Fibroblast of lung (primary cell): ENCODE results near the gene PACSIN2. TPM values are rescaled to one million over a fixed set of nuclear protein-coding genes. Genes with fewer than 3 reads are reported as not detected.

Source experiments
- DNase-seq, 2 donors: peaks; one replicate each; pipeline versions ENCODE4 v3.0.0 to v3.0.0-alpha.2; 2010; ENCODE audit warnings: low read depth in 2 of 2
- H2AFZ ChIP-seq: 2 replicates; pipeline ENCODE4 v1.5.1; 2012; ENCODE audit warnings: low read length, control low read depth, inconsistent platforms
- H3K27ac ChIP-seq: 2 replicates; pipeline ENCODE4 v1.5.1; 2011; ENCODE audit warnings: low read length, control low read depth; ENCODE audit not compliant: insufficient read depth
- H3K27me3 ChIP-seq: 2 replicates; pipeline ENCODE4 v1.5.1; 2011; ENCODE audit warnings: mild to moderate bottlenecking, low read length; ENCODE audit not compliant: control insufficient read depth, insufficient read depth
- H3K36me3 ChIP-seq: 2 replicates; pipeline ENCODE4 v1.5.1; 2011; ENCODE audit warnings: low read length; ENCODE audit not compliant: control insufficient read depth, insufficient read depth
- H3K4me1 ChIP-seq: 2 replicates; pipeline ENCODE4 v1.5.1; 2011; ENCODE audit warnings: low read length; ENCODE audit not compliant: control insufficient read depth, insufficient read depth; ENCODE audit errors: extremely low read depth
- H3K4me2 ChIP-seq: 2 replicates; pipeline ENCODE4 v1.5.1; 2011; ENCODE audit warnings: low read length, control low read depth; ENCODE audit not compliant: insufficient read depth; ENCODE audit errors: extremely low read depth
- H3K4me3 ChIP-seq, 4 experiments: fragments of 200-600 bp in 1 of 4; sonication (generic) in 1 of 4; replicated peaks in 1 of 4; 2 replicates each; pipeline ENCODE4 v1.5.1; 2011 to 2016; ENCODE audit warnings: low read length in 4 of 4, low read depth in 3 of 4, mild to moderate bottlenecking in 3 of 4, control low read depth in 2 of 4, inconsistent platforms in 1 of 4, mixed read lengths in 1 of 4; ENCODE audit not compliant: insufficient read depth in 1 of 4; ENCODE audit errors: control extremely low read depth in 1 of 4
- H3K79me2 ChIP-seq: 2 replicates; pipeline ENCODE4 v1.5.1; 2012; ENCODE audit warnings: mild to moderate bottlenecking, low read length, inconsistent platforms; ENCODE audit not compliant: control insufficient read depth, insufficient read depth
- H3K9ac ChIP-seq: 2 replicates; pipeline ENCODE4 v1.5.1; 2011; ENCODE audit warnings: mild to moderate bottlenecking, low read length, control low read depth; ENCODE audit not compliant: insufficient read depth
- H3K9me3 ChIP-seq: 2 replicates; pipeline ENCODE4 v1.5.1; 2012; ENCODE audit warnings: low read depth, low read length; ENCODE audit not compliant: control insufficient read depth, insufficient read depth
- H4K20me1 ChIP-seq: 2 replicates; pipeline ENCODE4 v1.5.1; 2011; ENCODE audit warnings: low read length; ENCODE audit not compliant: control insufficient read depth, insufficient read depth; ENCODE audit errors: extremely low read depth
- EZH2 ChIP-seq: IDR thresholded peaks from 2 replicates; pipeline ENCODE4 v1.5.1; 2012; ENCODE audit warnings: low read length, control low read depth, mild to moderate bottlenecking; ENCODE audit errors: missing control alignments
- polyA plus RNA-seq, 2 donors: library from polyadenylated mRNA; depleted of rRNA in 1 of 2; stranded (reverse) in 1 of 2; unstranded in 1 of 2; fragments of >200 nt; gene quantifications; 2 replicates each; pipeline ENCODE4 v1.2.1, GENCODE V29; 2011 to 2012; ENCODE audit warnings: missing spikeins in 1 of 2
- total RNA-seq: library from RNA; depleted of rRNA; stranded (reverse); fragments of >200 nt; gene quantifications from 2 replicates; pipeline ENCODE4 v1.2.1, GENCODE V29; 2014
- TF ChIP-seq, protein P1 (sequence below), 2 donors: IDR thresholded peaks in 1 of 2; conservative IDR thresholded peaks in 1 of 2; 1 replicate in 1 of 2; 2 replicates in 1 of 2; pipeline ENCODE4 v1.5.1; 2011 to 2012; ENCODE audit warnings: low read length in 2 of 2, control low read depth in 1 of 2, inconsistent platforms in 1 of 2, low read depth in 1 of 2, mild to moderate bottlenecking in 1 of 2

Gene PACSIN2
- total and polyA plus RNA-seq, 2 donors (not counting 1 experiment from before 2014, with no cell fraction given), result 30.1 to 41.4 TPM

DNA sequence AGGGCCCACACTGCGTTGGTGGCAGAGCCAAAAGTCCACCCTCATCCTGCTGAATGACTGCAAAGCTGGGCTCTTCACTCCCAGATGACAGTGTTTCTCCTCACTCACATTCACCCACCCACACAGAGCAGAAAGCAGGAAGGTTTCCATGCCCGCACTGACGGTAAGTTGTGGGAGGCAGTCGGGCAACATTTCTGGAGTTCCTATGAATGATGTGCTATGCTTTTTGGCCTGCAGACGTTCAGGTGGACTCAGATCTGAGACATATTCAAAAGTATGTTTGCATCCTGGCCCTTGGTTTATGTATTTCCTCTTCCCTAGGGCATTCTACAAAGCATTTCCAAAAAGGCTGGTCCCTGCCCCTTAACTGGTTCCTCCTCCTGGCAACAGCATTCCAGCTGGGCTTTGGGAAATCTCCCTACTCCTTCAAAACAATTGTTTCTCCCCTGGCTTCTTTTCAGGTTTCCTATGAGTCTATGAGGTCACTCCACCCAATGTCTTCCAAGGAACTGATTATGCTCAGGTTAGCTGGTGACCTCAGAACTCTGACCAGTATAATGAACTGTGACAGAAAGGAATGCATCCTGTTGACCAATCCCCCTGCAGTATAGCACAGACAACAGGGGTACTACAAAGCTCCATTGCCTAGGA is 36.4 kb downstream of the PACSIN2 start:
- Histone ChIP-seq H3K79me2 (peaks cover 31% of the 10 kb centered on the region), H3K27me3 (no peaks in the 10 kb centered on the region), H2AFZ (no peak overlapping the region), H3K4me2 (peak overlapping the region; percentile 19), H3K4me1 (peaks cover 11% of the 10 kb centered on the region), H3K36me3 (no peaks in the 10 kb centered on the region), H4K20me1 (no peaks in the 10 kb centered on the region), H3K9me3 (no peaks in the 10 kb centered on the region), H3K4me3 (no peak overlapping the region), H3K9ac (no peak overlapping the region), H3K27ac (peak overlapping the region; percentile 13)
- no peak for TF ChIP-seq EZH2
- peak in 1 of 2 donors; percentile 81 for DNase-seq

GRCh38 chr22:42977569-42977968 is 37.4 kb downstream of the PACSIN2 start:
- H3K9ac ChIP-seq, result no peak overlapping the region
- H2AFZ ChIP-seq, result no peak overlapping the region
- no peak for DNase-seq
- no peak overlapping the region for H3K4me3 ChIP-seq
- H3K36me3 ChIP-seq, result no peaks in the 10 kb centered on the region
- no peaks in the 10 kb centered on the region for H3K27me3 ChIP-seq
- H3K4me2 ChIP-seq, result no peak overlapping the region
- H3K9me3 ChIP-seq, result no peaks in the 10 kb centered on the region
- no peak overlapping the region for H3K27ac ChIP-seq
- TF ChIP-seq, protein P1, sequence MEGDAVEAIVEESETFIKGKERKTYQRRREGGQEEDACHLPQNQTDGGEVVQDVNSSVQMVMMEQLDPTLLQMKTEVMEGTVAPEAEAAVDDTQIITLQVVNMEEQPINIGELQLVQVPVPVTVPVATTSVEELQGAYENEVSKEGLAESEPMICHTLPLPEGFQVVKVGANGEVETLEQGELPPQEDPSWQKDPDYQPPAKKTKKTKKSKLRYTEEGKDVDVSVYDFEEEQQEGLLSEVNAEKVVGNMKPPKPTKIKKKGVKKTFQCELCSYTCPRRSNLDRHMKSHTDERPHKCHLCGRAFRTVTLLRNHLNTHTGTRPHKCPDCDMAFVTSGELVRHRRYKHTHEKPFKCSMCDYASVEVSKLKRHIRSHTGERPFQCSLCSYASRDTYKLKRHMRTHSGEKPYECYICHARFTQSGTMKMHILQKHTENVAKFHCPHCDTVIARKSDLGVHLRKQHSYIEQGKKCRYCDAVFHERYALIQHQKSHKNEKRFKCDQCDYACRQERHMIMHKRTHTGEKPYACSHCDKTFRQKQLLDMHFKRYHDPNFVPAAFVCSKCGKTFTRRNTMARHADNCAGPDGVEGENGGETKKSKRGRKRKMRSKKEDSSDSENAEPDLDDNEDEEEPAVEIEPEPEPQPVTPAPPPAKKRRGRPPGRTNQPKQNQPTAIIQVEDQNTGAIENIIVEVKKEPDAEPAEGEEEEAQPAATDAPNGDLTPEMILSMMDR (conservative IDR thresholded peaks at IDR 0.05 in 1 of 2, IDR thresholded peaks at IDR 0.05 in 1 of 2; ENCODE audit: low read depth in 1 of 2, low read length in 2 of 2), result no peak
- TF ChIP-seq EZH2, result no peak
- no peaks in the 10 kb centered on the region for H4K20me1 ChIP-seq
- peaks cover 36% of the 10 kb centered on the region for H3K79me2 ChIP-seq
- peaks cover 11% of the 10 kb centered on the region for H3K4me1 ChIP-seq

DNA sequence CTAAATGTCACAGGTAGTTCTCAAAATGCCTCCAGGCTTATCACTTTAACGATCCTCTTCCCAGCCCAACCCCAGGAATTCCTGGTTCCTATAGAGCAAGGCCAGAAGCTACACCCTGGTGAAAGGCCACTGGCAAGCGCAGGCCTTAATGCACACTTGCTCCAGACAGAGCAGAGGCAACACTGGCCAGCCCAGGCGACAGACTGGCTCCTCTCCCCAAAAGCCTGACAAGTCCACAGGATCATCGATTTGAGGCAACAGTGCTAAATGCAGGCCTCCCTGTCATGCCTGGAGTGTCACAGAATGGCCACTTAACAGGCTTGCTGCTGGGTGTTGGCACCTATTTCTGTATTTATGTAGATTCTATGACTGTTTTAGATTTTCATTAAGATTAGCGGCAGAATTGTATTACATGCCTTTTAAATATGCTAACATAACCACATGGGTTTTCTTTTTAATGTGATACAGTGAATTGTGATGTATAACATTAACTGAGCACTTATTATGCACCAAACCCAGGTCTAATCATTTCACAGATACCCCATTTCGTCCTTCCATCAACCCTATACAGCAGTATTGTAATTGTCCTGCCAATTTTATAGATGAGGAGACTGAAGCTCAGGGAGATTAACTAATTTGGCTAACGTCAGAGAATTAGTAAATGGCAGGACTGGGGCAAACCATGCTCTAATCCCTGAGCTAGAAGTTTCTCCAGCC is 38.6 kb downstream of the PACSIN2 start:
- Histone ChIP-seq H3K79me2 (peaks cover 37% of the 10 kb centered on the region), H3K27ac (no peak overlapping the region), H2AFZ (no peak overlapping the region), H3K27me3 (no peaks in the 10 kb centered on the region), H3K9me3 (no peaks in the 10 kb centered on the region), H4K20me1 (no peaks in the 10 kb centered on the region), H3K9ac (no peak overlapping the region), H3K4me1 (peaks cover 11% of the 10 kb centered on the region), H3K36me3 (no peaks in the 10 kb centered on the region), H3K4me3 (no peak overlapping the region), H3K4me2 (no peak overlapping the region)
- no peak for DNase-seq
- TF ChIP-seq EZH2, result no peak
- TF ChIP-seq, protein P1 (conservative IDR thresholded peaks at IDR 0.05 in 1 of 2, IDR thresholded peaks at IDR 0.05 in 1 of 2; ENCODE audit: low read depth in 1 of 2, low read length in 2 of 2), result no peak
